Esophagus mucosa (tissue), 1 donor: ENCODE data around the gene RGS10. TPM values are rescaled to one million over a fixed set of nuclear protein-coding genes. Genes with fewer than 3 reads are reported as not detected.
"Not testable (repeated sequence)": the region's sequence is repeated elsewhere in the genome, so short reads cannot be mapped to it uniquely, and the experiment has no call there.

ENCODE experiments used
- ATAC-seq: fragments of 200-7000 bp; cut with Tn5 transposase; one replicate; pipeline ENCODE4 v1.9.1; 2020
- total RNA-seq: library from RNA; stranded (reverse); gene quantifications from one replicate; pipeline ENCODE4 v1.2.4, GENCODE V29; 2023
- donor health status: DM: yes; HTN: yes; CAD: no.

RGS10 gene
- total RNA-seq, 1 donor from 2014 or later, result 33.9 TPM

DNA sequence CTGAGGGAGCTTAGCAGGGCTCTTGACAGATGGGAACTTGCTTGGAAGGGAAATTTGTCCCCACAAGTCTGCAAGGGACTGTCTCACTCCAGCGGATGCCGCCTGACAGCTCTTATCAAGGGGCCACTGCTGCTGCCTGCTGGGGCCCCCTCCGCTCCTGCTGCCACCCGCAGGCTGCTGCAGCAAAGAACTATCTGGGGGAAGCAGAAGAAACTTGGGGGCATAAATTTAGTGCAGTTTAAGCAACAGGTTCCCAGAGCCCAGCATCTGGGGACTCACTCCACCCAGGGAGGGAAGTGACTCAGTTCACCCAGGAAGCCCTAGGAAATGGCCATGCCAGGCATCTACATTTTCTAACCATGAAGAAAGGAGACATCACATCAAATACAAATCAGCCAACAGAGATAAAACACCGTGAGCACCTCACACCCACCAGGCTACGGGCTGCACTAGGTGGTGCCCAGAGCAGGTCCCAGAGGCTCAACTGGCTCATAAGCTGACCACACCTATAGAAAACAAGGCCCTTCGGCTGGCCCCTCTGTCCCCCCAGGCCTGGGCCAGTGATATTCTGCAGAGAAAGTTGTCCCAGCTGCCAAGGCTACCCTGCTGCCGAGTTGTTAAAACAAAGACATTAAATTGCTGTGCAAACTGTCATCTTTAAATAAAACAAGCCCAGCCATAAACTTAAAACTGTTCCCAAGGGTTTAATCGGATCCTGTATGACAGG, 3.7 kb downstream of the RGS10 start:
- ATAC-seq, result no peak

- no peak for ATAC-seq
These were observed 4.4 kb downstream of the RGS10 start for GRCh38 chr10:119537953-119538630.

DNA sequence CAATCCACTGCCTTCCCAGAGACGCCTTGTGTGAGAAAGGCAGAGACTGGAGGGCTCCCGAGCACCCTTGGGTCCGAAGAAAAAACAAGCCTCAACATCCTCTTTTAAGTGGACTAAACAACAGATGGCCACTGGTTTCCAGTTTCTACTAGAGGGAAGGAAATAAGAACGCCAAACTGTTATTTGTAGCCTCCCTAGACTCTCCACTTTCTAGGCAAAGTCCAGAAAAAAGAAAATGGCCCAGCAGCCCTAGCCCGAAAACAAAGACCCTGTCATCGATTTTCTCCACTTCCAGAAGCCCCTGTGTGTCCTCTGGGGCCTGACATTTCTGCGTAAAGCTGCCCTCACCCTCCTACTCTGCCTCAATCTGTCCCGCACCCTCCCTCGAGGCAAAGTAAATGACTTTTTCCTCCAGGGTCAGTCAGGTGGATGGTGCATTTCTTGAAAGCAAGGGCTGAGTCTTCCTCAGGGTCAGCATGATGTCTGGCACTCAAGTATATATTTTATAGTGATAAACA, 6.0 kb downstream of the RGS10 start:
- no peak for ATAC-seq

DNA sequence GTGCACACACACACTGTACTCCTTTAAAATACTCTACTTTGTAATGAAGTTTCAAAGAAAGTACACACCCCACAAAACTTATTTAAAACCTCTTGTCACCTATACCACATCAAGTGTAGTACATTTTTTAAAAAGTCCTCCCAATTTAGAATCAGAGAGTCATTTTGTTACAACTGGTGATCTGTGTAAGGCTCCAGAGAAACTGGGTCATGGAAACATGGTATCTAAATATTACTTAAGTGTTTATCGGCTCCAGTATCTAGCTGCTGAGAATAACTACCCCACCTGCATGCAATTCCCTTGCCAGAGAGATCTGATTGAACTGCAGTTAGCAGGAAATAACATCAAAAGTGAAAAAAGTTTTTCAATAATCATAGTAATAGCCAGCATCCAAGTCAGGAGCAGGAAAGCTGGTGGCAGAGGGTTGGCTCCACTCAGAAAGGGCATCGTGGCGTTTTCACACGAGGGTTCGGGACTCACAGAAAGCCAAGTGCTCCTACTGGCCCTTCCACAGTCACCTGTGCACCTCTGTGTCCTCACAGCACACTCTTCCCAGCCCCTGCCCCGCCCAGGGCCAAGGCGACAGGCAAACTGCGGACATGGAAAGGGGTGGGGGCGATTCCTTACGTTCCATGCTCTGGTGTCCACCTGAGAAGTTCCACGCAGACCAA, 6.5 kb downstream of the RGS10 start:
- ATAC-seq, result no peak

DNA sequence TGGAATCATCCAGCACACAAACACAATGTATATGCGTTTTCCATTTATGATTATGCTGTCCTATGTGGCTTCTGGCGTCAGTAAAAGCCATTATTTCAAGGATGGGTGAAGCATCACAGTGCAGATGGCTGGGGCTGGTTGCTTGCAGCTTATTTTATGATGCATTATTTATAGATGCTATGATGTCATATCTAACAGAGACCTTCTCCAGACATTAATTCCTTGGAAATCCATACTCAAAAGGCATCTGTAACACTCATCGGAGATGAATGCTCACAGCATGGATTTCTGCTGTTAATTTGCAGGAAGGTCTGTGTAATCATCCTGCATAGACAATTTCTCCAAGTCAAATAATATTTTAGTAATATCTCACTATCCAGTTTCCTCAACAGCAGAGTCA, 7.2 kb downstream of the RGS10 start:
- ATAC-seq, result no peak

- ATAC-seq, result no peak
These were observed 9.0 kb downstream of the RGS10 start for GRCh38 chr10:119533473-119533872.

DNA sequence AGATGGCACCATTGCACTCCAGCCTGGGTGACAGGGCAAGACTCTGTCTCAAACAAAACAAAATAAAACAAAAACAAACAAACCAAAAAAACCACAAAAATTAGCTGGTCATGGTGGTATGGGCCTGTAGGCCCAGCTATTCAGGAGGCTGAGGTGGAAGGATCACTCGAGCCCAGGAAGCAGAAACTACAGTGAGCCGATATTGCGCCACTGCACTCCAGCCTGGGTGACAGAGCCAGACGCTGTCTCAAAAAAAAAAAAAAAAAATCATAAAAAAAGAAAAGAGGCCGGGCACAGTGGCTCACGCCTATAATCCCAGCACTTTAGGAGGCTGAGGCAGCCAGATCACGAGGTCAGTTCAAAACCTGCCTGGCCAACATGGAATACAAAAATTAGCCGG, 9.7 kb downstream of the RGS10 start:
- not testable (repeated sequence) for ATAC-seq

GRCh38 chr10:119532251-119532650, 10.3 kb downstream of the RGS10 start:
- not testable (repeated sequence) for ATAC-seq

DNA sequence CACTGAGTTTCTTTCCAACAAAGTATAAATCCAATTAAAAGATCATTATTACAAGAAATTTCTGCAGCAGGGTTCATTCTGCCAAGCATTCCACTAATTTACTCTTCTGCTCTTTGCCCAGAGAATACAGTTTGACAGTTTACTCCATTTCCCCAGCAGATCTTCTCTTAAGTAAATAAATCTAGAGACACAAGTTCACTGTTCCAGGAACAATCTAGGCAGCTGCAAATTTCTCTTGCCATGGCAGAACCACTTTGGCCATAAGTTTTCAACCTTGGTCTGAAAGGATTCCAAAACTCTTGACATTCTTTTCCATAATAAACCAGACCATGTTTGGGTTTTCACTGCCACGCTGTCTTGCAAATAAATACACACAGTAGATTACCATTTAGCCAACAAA, 11.5 kb downstream of the RGS10 start:
- no peak for ATAC-seq

DNA sequence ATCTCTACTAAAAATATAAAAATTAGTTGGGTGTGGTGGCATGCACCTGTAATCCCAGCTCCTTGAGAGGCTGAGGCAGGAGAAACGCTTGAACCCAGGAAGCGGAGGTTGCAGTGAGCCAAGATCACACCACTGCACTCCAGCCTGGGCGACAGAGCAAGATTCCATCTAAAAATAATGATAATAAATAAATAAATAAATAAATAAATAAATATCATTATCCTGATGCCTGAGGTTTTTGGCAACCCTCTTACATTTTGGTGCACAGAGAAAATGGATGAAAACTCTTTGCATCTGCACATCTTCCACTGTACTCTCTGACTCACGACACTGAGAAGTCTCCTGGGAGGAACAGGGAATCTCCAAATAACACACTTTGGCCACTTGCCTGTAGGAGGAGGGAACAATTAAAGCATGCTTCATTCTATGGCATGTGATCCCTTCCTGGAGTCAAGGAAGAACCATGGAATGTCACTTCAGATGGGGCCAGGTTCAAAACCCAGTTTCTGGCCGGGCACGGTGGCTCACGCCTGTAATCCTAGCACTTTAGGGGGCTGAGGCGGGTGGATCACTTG, 13.8 kb downstream of the RGS10 start:
- not testable (repeated sequence) for ATAC-seq

DNA sequence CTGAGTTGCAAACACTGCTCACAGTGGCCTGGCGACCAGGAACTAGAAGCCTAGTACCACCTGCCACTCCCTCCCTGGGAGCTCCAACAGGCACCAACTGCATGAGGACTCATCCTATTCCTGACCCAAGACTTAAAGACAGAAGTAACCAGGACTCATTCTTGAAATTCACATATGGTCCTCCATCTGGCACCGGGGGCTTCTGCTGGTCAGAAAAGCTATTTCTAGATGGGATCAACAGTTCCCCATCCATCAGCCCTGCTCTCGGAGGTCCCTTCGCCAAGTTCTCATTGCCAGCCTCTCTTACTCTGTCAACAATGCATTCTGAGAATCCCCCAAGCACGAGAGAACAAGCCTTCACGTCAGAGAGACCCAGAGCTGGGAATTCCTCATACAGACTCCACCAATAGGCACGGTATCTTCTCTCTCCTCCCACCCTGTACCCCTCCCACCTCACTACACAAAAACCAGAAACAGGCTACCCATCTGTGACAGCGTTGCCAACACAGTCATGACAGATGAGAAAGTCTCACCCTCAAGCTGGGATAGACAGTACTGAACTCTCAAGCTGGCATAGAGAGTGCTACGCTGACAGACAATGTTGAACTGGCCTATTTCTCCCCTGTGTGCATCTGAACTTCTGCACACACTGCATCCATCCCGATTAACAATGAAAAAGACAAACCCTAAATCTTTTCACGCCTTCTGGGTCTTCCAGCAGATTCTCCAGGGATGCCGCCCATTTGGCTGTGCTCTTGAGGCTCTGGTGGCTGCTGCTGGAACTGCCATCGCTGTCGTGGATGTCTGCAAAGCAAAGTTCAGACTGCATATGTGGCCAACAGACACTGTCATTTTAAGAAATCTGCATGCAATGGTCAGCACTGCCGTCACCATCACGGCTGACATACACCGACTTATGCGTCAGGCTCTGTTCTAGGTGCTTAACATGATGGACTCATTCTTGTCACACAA, 15.6 kb downstream of the RGS10 start:
- no peak for ATAC-seq

DNA sequence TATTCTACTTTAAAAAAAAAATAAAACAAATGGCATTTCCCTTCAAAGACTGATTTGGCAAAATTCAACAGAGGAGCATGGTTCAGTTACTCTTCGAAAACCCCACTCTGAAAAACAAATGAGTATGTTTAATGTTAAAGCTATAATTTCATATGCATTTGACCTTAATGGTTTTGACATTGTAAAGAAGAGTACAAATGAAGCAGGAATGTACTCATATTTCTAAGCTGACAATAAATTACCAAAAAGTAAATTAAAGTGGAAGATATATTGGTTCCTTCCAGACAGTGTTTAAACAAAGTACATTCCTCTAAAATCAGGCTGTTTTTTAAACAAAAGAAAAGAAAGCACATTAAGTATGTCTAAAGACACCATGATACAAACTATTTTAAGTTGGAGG, 16.4 kb downstream of the RGS10 start:
- ATAC-seq, result no peak

GRCh38 chr10:119525116-119525515, 17.4 kb downstream of the RGS10 start:
- no peak for ATAC-seq

GRCh38 chr10:119524720-119525070, 17.8 kb downstream of the RGS10 start:
- ATAC-seq, result no peak

DNA sequence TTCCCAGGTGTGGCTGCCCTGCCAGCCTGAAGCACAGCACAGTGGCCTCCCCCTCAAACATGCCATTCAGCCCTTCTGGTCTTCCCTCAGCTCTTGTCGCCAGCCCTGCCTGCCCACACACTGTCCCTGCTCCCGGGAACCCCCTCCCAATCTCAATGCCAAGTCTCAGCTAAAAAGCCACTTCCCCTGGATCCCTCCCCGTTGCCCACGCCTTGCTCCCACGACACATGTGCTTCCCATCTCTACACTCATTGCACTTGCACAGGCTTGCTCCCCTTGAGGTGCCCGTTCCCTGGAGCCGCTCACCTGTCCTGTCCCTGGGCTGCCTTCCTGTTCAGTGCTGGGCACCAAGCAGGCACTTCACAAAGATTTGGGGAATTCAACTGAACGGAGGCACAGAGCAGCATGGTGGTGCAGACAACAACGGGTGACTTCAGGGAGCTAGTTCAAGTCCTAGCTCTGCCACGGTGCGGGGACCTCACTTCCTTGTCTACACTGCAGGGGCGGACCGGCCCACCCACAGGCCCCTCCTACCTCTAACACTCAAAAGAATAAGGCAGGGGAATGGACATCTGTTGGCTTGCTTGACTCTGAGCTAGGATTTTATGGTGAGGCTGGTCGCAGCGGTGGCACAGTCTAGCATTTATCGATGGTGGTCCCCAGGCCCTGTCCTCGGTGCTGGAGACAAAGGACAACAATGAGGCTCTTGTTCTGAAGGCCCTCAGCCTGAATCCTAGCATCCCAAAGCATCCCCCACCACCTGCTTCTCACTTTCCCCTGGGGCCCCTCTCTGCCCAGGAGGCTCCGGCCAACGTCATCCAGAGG, 18.4 kb downstream of the RGS10 start:
- peak; percentile 21 for ATAC-seq

DNA sequence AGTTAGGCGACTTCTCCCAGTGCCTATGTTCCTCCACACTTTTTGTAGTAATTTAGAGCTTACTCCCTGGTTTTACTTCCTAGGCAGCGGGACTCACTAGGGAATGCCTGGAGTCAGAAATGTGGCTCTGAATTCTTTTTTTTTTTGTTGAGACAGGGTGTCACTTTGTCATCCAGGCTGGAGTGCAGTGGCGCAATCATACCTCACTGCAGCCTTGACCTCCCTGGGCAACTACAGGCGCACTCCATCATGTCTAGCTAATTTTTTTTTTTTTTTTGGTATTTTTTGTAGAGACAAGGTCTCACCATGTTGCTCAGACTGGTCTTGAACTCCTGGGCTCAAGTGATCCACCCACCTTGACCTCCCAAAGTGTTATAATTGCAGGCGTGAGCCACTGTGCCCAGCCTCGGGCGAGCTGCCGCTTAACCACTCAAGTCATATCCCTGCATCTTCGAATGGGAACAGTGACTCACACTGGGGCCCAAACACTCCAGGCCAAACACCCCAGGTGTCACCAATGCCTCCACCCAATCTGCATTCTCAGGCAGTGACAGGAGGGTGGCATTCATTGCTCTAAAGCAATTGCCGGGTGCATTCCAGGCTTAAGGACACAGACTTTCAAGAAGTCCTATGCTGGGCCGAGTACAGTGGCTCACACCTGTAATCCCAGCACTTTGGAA, 19.6 kb downstream of the RGS10 start:
- peak; percentile 95 for ATAC-seq

GRCh38 chr10:119521443-119522204, 20.9 kb downstream of the RGS10 start:
- ATAC-seq, result no peak

DNA sequence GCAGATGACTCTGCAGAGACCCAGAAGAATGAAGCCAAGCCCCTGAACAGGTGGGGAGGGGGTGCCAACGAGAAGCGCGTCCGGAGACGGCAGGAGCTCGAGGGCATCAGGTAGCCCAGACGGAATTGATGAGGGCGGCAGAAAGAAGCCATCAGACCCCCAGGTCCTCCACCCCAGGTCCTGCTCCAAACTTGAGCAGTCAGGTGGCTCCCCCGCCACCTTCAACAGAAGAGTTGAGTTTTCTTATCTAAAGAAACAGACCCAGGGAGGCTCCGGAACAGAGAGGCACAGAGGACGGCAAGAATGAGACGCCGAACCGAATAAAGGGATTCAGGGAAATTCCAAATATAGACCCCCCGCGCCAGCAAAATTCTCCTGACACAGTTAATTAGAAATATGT, 22.2 kb downstream of the RGS10 start:
- ATAC-seq, result no peak

- no peak for ATAC-seq
These were observed 23.6 kb downstream of the RGS10 start for GRCh38 chr10:119518936-119519335.

- ATAC-seq, result peak; percentile 5
These were observed 24.3 kb downstream of the RGS10 start for GRCh38 chr10:119518176-119518575.
